ENCODE data around the gene FILIP1.

- TF ChIP-seq, protein P1, sequence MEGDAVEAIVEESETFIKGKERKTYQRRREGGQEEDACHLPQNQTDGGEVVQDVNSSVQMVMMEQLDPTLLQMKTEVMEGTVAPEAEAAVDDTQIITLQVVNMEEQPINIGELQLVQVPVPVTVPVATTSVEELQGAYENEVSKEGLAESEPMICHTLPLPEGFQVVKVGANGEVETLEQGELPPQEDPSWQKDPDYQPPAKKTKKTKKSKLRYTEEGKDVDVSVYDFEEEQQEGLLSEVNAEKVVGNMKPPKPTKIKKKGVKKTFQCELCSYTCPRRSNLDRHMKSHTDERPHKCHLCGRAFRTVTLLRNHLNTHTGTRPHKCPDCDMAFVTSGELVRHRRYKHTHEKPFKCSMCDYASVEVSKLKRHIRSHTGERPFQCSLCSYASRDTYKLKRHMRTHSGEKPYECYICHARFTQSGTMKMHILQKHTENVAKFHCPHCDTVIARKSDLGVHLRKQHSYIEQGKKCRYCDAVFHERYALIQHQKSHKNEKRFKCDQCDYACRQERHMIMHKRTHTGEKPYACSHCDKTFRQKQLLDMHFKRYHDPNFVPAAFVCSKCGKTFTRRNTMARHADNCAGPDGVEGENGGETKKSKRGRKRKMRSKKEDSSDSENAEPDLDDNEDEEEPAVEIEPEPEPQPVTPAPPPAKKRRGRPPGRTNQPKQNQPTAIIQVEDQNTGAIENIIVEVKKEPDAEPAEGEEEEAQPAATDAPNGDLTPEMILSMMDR (conservative IDR thresholded peaks at IDR 0.05; ENCODE audit: low read depth, low read length) = peak; percentile 29; the same call in 1 of the 2 replicates
- TF ChIP-seq EZH2phosphoT487 (IDR thresholded peaks at IDR 0.05; ENCODE audit: borderline replicate concordance, low read length) (no peak), EZH2 (IDR thresholded peaks at IDR 0.05; ENCODE audit: low read length, unreplicated experiment) (no peak)
Observed at GRCh38 chr6:75504465-75505222, 11.0 kb upstream of the FILIP1 start.
